KMS-11 (cell line): ENCODE results near the gene GRIK2.
"Not testable (repeated sequence)": the region's sequence is repeated elsewhere in the genome, so short reads cannot be mapped to it uniquely, and the experiment has no call there.

Experiments
- H2AFZ ChIP-seq: fragments of 200-600 bp; sonication (generic); 2 replicates; pipeline ENCODE4 v1.6.1; 2016; ENCODE audit warnings: antibody characterized with exemption, mixed run types, low read depth
- H3K27ac ChIP-seq: fragments of 200-600 bp; sonication (generic); 2 replicates; pipeline ENCODE4 v1.6.1; 2016; ENCODE audit warnings: mild to moderate bottlenecking, mixed run types
- H3K27me3 ChIP-seq: fragments of 200-600 bp; sonication (generic); 2 replicates; pipeline ENCODE4 v1.6.1; 2017; ENCODE audit warnings: mild to moderate bottlenecking, low read depth, mixed run types, moderate library complexity; ENCODE audit not compliant: insufficient read depth
- H3K36me3 ChIP-seq: fragments of 200-600 bp; sonication (generic); 2 replicates; pipeline ENCODE4 v1.6.1; 2017; ENCODE audit warnings: mild to moderate bottlenecking, mixed run types; ENCODE audit not compliant: insufficient read depth
- H3K4me1 ChIP-seq: fragments of 200-600 bp; sonication (generic); 2 replicates; pipeline ENCODE4 v1.6.1; 2016; ENCODE audit warnings: mild to moderate bottlenecking, low read depth, mixed run types; ENCODE audit not compliant: poor library complexity, severe bottlenecking
- H3K4me2 ChIP-seq: fragments of 200-600 bp; sonication (generic); 2 replicates; pipeline ENCODE4 v1.7.0; 2016; ENCODE audit warnings: mild to moderate bottlenecking, mixed run types
- H3K4me3 ChIP-seq: fragments of 200-600 bp; sonication (generic); IDR thresholded peaks from 2 replicates; pipeline ENCODE4 v1.6.1; 2017; ENCODE audit warnings: low read depth, low read length, mixed read lengths; ENCODE audit not compliant: insufficient read depth
- H3K79me2 ChIP-seq: fragments of 200-600 bp; sonication (generic); 2 replicates; pipeline ENCODE4 v1.6.1; 2016; ENCODE audit warnings: low read depth, mixed run types; ENCODE audit not compliant: insufficient read depth
- H3K9ac ChIP-seq: fragments of 200-600 bp; sonication (generic); 2 replicates; pipeline ENCODE4 v1.6.1; 2016; ENCODE audit warnings: mild to moderate bottlenecking, mixed run types
- H4K20me1 ChIP-seq: fragments of 200-600 bp; sonication (generic); 2 replicates; pipeline ENCODE4 v1.6.1; 2016; ENCODE audit warnings: mild to moderate bottlenecking, mixed run types; ENCODE audit not compliant: insufficient read depth
- TF ChIP-seq, protein P1 (sequence below): fragments of 200-600 bp; sonication (generic); conservative IDR thresholded peaks from 2 replicates; pipeline ENCODE4 v1.6.1; 2017; ENCODE audit warnings: low read depth, mild to moderate bottlenecking, antibody characterized with exemption, low read length, moderate library complexity, mixed read lengths

GRIK2 gene

GRCh38 chr6:101352316-101352715 is 41.2 kb upstream of the GRIK2 start:
- TF ChIP-seq, protein P1, sequence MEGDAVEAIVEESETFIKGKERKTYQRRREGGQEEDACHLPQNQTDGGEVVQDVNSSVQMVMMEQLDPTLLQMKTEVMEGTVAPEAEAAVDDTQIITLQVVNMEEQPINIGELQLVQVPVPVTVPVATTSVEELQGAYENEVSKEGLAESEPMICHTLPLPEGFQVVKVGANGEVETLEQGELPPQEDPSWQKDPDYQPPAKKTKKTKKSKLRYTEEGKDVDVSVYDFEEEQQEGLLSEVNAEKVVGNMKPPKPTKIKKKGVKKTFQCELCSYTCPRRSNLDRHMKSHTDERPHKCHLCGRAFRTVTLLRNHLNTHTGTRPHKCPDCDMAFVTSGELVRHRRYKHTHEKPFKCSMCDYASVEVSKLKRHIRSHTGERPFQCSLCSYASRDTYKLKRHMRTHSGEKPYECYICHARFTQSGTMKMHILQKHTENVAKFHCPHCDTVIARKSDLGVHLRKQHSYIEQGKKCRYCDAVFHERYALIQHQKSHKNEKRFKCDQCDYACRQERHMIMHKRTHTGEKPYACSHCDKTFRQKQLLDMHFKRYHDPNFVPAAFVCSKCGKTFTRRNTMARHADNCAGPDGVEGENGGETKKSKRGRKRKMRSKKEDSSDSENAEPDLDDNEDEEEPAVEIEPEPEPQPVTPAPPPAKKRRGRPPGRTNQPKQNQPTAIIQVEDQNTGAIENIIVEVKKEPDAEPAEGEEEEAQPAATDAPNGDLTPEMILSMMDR: no peak
- Histone ChIP-seq H3K4me3 (no peak overlapping the region), H3K4me2 (no peak overlapping the region), H3K79me2 (no peaks in the 10 kb centered on the region), H3K36me3 (no peaks in the 10 kb centered on the region), H3K27me3 (no peaks in the 10 kb centered on the region), H3K4me1 (no peaks in the 10 kb centered on the region), H3K9ac (no peak overlapping the region), H4K20me1 (no peaks in the 10 kb centered on the region), H3K27ac (no peak overlapping the region), H2AFZ (no peak overlapping the region)

GRCh38 chr6:101365181-101365580 is 28.3 kb upstream of the GRIK2 start:
- no peak overlapping the region for H2AFZ ChIP-seq
- no peak overlapping the region for H3K9ac ChIP-seq
- H3K4me2 ChIP-seq: no peak overlapping the region
- H3K4me3 ChIP-seq: no peak overlapping the region
- no peaks in the 10 kb centered on the region for H3K36me3 ChIP-seq
- no peaks in the 10 kb centered on the region for H4K20me1 ChIP-seq
- no peaks in the 10 kb centered on the region for H3K4me1 ChIP-seq
- H3K27ac ChIP-seq: no peak overlapping the region
- no peaks in the 10 kb centered on the region for H3K79me2 ChIP-seq
- TF ChIP-seq, protein P1: no peak
- no peaks in the 10 kb centered on the region for H3K27me3 ChIP-seq

DNA sequence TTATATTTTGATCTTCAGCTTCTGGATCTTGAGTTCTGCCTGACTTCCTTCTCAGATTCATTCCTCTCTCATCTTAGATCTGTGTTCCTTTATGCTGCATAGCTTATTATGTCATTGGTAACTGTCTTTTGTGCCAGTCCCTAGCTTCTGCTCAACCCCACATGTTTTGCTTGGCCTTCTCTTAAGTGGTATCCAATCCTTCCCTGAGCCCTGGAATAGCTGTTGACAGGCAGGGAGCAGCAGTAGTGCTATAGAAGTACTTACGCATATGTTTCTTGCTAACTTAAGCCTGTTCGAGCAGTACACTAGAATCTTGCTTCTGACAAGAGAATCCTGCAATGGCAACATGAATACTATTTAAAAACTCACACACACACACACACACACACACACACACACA is 13.6 kb upstream of the GRIK2 start:
- no peak overlapping the region for H3K27ac ChIP-seq
- no peaks in the 10 kb centered on the region for H3K79me2 ChIP-seq
- no peaks in the 10 kb centered on the region for H3K4me1 ChIP-seq
- H2AFZ ChIP-seq: no peak overlapping the region
- H4K20me1 ChIP-seq: no peaks in the 10 kb centered on the region
- H3K36me3 ChIP-seq: no peaks in the 10 kb centered on the region
- TF ChIP-seq, protein P1: no peak
- H3K4me3 ChIP-seq: no peak overlapping the region
- H3K4me2 ChIP-seq: no peak overlapping the region
- no peak overlapping the region for H3K9ac ChIP-seq
- H3K27me3 ChIP-seq: no peaks in the 10 kb centered on the region

GRCh38 chr6:101380897-101381630 is 12.4 kb upstream of the GRIK2 start:
- no peaks in the 10 kb centered on the region for H3K36me3 ChIP-seq
- no peak overlapping the region for H3K9ac ChIP-seq
- no peak overlapping the region for H2AFZ ChIP-seq
- TF ChIP-seq, protein P1: no peak
- no peak overlapping the region for H3K4me2 ChIP-seq
- H3K4me1 ChIP-seq: no peaks in the 10 kb centered on the region
- H4K20me1 ChIP-seq: no peaks in the 10 kb centered on the region
- H3K27me3 ChIP-seq: no peaks in the 10 kb centered on the region
- no peak overlapping the region for H3K27ac ChIP-seq
- no peak overlapping the region for H3K4me3 ChIP-seq
- H3K79me2 ChIP-seq: no peaks in the 10 kb centered on the region

- not testable (repeated sequence) for H3K4me1 ChIP-seq, H3K4me2 ChIP-seq, H3K79me2 ChIP-seq, H3K9ac ChIP-seq, H3K4me3 ChIP-seq, H3K27me3 ChIP-seq, H2AFZ ChIP-seq, H4K20me1 ChIP-seq, H3K36me3 ChIP-seq, H3K27ac ChIP-seq
Observed at GRCh38 chr6:101383747-101384146, 9.8 kb upstream of the GRIK2 start.
